B cell (primary cell): ENCODE data around the gene THSD7B.

Experiments
- CTCF ChIP-seq: fragments of 200-600 bp; IDR thresholded peaks from one replicate; pipeline ENCODE4 v1.8.0; 2022; ENCODE audit warnings: antibody characterized with exemption, mild to moderate bottlenecking
- EZH2 ChIP-seq: IDR thresholded peaks from 2 replicates; pipeline ENCODE4 v1.6.1; 2012; ENCODE audit warnings: borderline replicate concordance, low read depth, mild to moderate bottlenecking, moderate library complexity, low read length; ENCODE audit not compliant: insufficient read depth, poor library complexity, severe bottlenecking

GRCh38 chr2:137435162-137435561 lies 669.8 kb downstream of the THSD7B start:
- TF ChIP-seq CTCF: no peak
- no peak for TF ChIP-seq EZH2
